ENCODE data around the gene CELF5. TPM values are rescaled to one million over a fixed set of nuclear protein-coding genes. Genes with fewer than 3 reads are reported as not detected.

The CELF5 gene
- total RNA-seq, 2 donors from 2014 or later = 0.08 TPM; not detected in 1

DNA sequence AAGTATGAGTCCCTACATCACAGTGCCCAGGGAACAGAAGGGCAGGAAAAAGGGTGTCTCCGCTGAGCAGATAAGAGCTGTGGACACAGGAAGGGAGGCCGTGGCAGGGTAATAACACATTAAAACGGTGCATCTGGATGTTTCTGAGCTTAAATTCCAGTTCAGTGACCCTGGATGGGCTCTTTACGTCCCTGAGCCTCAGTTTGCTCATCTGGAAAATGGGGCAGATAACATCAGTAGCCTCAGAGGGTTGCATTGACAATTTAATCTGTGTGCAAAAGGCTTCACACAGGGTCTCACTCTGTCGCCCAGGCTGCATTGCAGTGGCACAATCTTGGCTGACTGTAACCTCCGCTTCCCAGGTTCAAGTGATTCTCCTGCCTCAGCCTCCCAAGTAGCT lies 58.1 kb downstream of the CELF5 start:
- DNase-seq (ENCODE audit: low spot score) = no peak
- no peak overlapping the region for H3K27ac ChIP-seq
- H3K27me3 ChIP-seq = no peaks in the 10 kb centered on the region
- no peaks in the 10 kb centered on the region for H3K36me3 ChIP-seq
- no peaks in the 10 kb centered on the region for H3K9me3 ChIP-seq
- no peak overlapping the region for H3K4me3 ChIP-seq
- H3K4me1 ChIP-seq = peaks cover 0 to 13% of the 10 kb centered on the region in 2 donors
- TF ChIP-seq, protein P1, sequence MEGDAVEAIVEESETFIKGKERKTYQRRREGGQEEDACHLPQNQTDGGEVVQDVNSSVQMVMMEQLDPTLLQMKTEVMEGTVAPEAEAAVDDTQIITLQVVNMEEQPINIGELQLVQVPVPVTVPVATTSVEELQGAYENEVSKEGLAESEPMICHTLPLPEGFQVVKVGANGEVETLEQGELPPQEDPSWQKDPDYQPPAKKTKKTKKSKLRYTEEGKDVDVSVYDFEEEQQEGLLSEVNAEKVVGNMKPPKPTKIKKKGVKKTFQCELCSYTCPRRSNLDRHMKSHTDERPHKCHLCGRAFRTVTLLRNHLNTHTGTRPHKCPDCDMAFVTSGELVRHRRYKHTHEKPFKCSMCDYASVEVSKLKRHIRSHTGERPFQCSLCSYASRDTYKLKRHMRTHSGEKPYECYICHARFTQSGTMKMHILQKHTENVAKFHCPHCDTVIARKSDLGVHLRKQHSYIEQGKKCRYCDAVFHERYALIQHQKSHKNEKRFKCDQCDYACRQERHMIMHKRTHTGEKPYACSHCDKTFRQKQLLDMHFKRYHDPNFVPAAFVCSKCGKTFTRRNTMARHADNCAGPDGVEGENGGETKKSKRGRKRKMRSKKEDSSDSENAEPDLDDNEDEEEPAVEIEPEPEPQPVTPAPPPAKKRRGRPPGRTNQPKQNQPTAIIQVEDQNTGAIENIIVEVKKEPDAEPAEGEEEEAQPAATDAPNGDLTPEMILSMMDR (IDR thresholded peaks at IDR 0.05) = no peak

DNA sequence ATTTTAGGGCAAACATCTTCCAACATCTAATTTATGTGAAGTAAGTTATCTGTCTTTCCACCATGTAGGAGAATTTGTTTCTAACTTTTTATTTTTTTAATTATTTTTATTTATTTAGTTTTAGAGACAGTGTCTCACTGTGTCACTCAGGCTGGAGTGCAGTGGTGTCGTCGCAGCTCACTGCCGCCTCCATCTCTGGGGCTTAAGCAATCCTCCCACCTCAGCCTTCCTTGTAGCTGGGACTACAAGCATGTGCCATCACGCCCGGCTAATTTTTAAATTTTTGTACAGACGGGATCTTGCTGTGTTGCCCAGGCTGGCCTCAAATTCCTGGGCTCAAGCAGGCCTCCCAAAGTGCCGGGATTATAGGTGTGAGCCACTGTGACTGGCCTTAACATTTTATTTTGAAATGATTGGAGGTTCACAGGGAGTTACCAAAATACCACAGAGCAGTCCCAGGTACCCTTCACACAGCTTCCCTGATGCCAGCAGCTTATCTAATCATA lies 58.8 kb downstream of the CELF5 start:
- TF ChIP-seq, protein P1 (IDR thresholded peaks at IDR 0.05) = no peak
- Histone ChIP-seq H3K27ac (no peak overlapping the region), H3K4me1 (peaks cover 0 to 13% of the 10 kb centered on the region in 2 donors), H3K36me3 (no peaks in the 10 kb centered on the region), H3K9me3 (no peaks in the 10 kb centered on the region), H3K27me3 (no peaks in the 10 kb centered on the region), H3K4me3 (no peak overlapping the region)
- no peak for DNase-seq (ENCODE audit: low spot score)

DNA sequence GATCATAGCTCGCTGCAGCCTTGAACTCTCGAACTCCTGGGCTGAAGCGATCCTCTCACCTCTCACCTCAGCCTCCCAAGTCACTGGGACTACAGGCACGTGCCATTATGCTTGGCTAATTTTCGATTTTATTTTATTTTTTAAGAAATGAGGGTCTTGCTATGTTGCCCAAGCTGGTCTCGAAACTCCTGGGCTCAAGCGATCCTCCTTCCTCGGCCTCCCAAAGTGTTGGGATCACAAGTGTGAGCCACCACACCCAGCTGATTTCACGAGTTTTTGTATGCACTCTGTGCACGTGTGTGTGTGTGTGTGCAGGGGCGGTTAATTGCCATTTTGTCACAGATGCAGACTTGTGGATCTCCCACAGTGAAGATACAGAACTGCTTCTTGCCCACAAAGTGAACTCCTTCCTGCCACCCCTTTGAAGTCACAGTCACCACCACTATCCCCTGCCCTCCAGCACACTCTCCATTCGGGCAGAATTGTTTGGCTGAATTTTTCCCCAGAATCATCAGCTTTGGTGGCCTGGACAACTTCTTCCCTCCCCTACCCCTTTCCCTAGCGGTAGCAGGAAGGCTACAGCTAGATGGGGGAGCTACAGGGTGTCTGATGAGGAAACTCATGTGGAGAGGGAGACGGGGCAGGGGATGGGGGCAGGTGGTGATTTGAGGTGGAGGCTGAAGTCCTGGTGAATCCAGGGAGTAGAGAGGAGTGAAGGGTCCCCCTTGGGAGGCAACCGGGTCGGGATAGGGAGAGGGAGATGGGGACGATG lies 59.6 kb downstream of the CELF5 start:
- no peaks in the 10 kb centered on the region for H3K9me3 ChIP-seq
- DNase-seq (ENCODE audit: low spot score) = no peak
- H3K4me1 ChIP-seq = peaks cover 0 to 13% of the 10 kb centered on the region in 2 donors
- no peaks in the 10 kb centered on the region for H3K36me3 ChIP-seq
- no peak overlapping the region for H3K27ac ChIP-seq
- peak overlapping the region in 1 of 2 donors; percentile 38 for H3K4me3 ChIP-seq
- TF ChIP-seq, protein P1 (IDR thresholded peaks at IDR 0.05) = no peak
- no peaks in the 10 kb centered on the region for H3K27me3 ChIP-seq

DNA sequence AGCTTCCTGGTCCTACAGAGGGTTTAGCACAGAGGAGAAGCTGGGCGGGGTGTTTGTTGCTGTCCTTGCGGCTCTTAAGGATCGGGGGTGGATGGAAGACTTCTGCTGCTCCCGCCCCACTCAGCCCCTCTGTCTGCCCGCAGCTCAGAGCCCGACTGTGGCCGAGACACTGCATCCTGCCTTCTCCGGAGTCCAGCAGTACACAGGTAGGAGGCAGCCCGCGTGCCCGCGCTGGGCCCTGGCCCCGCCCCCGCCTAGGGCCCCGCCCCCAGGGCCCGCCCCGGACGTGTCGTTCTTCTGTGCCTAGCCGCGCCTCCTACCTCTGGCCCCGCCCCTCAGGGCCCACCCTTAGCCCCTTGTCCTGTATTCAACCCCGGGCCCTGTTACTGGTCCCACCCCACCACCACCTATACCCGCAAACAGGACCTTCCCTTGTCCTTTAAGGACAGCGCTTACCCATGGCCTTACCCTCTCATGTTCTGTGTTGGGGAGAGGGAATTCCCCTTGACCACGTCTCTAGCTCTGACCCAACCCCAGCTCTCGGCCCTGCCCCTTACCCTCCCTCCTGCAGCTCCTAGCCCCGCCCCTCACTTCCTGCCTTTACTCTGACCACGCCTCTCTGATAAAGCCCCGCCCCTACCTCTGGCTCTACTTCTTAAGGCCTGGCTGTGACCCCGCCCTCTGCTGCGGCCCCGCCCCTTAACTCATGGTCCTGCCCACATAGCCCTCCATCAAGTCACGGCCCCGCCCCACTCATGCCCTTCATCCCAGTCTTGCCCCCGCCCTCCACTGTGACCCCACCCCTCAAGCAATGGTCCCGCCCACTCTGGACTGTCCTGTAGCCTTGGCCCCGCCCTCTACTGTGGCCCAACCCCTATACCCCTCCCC lies 60.5 kb downstream of the CELF5 start:
- DNase-seq (ENCODE audit: low spot score) = peak; percentile 67
- TF ChIP-seq, protein P1 (IDR thresholded peaks at IDR 0.05) = no peak
- no peaks in the 10 kb centered on the region for H3K27me3 ChIP-seq
- no peaks in the 10 kb centered on the region for H3K9me3 ChIP-seq
- H3K4me3 ChIP-seq = peak overlapping the region; percentile 10 to 38
- H3K4me1 ChIP-seq = peaks cover 0 to 13% of the 10 kb centered on the region in 2 donors
- H3K27ac ChIP-seq = peak overlapping the region in 1 of 2 donors; percentile 34
- H3K36me3 ChIP-seq = no peaks in the 10 kb centered on the region

DNA sequence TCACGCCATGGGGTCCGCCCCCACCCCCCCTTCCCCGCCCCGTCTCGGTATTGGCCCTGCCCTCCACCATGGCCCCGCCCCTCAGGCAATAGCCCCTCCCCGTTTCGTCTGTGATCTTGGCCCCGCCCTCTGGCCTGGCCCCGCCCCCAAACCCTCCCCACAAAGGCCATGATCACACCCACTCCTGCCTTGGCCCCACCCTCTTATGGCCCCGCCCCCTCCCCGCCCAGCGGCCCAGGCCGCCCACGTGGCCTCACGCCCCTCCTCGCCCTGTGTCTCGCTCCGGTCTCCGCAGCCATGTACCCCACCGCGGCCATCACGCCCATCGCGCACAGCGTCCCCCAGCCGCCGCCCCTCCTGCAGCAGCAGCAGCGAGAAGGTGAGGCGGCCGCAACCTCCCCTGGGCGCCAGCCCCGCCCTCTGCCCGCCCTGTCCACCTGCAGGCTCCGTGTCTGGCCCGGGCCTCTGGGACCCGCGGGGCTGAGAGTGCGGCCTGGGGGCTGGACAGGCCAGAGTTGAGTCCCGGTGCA lies 61.3 kb downstream of the CELF5 start:
- H3K4me1 ChIP-seq = peaks cover 0 to 13% of the 10 kb centered on the region in 2 donors
- no peaks in the 10 kb centered on the region for H3K9me3 ChIP-seq
- peak overlapping the region; percentile 14 to 46 for H3K4me3 ChIP-seq
- H3K27ac ChIP-seq = no peak overlapping the region
- TF ChIP-seq, protein P1 (IDR thresholded peaks at IDR 0.05) = no peak
- no peak for DNase-seq (ENCODE audit: low spot score)
- no peaks in the 10 kb centered on the region for H3K27me3 ChIP-seq
- no peaks in the 10 kb centered on the region for H3K36me3 ChIP-seq

All from right atrium auricular region (tissue), 2 donors.